ENCODE results near the gene ZFP36. TPM values are rescaled to one million over a fixed set of nuclear protein-coding genes. Genes with fewer than 3 reads are reported as not detected.
A peak's percentile ranks its signal among the peaks of the same experiment; 100 is the strongest.

Gene ZFP36
- total RNA-seq, 1 donor from 2014 or later: 111 TPM

- Mint-ChIP-seq H3K27me3 (ENCODE audit: low read depth) (no peaks in the 10 kb centered on the region), H3K4me3 (no peak overlapping the region), H3K9me3 (no peaks in the 10 kb centered on the region), H3K27ac (peak overlapping the region; percentile 1), H3K36me3 (peaks cover 20% of the 10 kb centered on the region), H3K4me1 (peaks cover 12% of the 10 kb centered on the region)
- DNase-seq (ENCODE audit: low spot score in 2 of 2, unreplicated experiment in 2 of 2): no peak
- no peak for TF ChIP-seq CTCF (IDR thresholded peaks at IDR 0.05; ENCODE audit: unreplicated experiment)
Observed at GRCh38 chr19:39425744-39426143, 19.1 kb downstream of the ZFP36 start.

- no peaks in the 10 kb centered on the region for H3K9me3 Mint-ChIP-seq
- H3K27ac Mint-ChIP-seq: peak overlapping the region; percentile 1
- no peaks in the 10 kb centered on the region for H3K27me3 Mint-ChIP-seq (ENCODE audit: low read depth)
- peaks cover 20% of the 10 kb centered on the region for H3K36me3 Mint-ChIP-seq
- H3K4me1 Mint-ChIP-seq: peaks cover 12% of the 10 kb centered on the region
- no peak overlapping the region for H3K4me3 Mint-ChIP-seq
- no peak for DNase-seq (ENCODE audit: low spot score in 2 of 2, unreplicated experiment in 2 of 2)
- no peak for TF ChIP-seq CTCF (IDR thresholded peaks at IDR 0.05; ENCODE audit: unreplicated experiment)
Observed at GRCh38 chr19:39426170-39426569, 19.5 kb downstream of the ZFP36 start.

- Mint-ChIP-seq H3K4me1 (peaks cover 12% of the 10 kb centered on the region), H3K36me3 (peaks cover 22% of the 10 kb centered on the region), H3K9me3 (no peaks in the 10 kb centered on the region), H3K27ac (peak overlapping the region; percentile 99), H3K4me3 (no peak overlapping the region), H3K27me3 (ENCODE audit: low read depth) (no peaks in the 10 kb centered on the region)
- DNase-seq (ENCODE audit: low spot score in 2 of 2, unreplicated experiment in 2 of 2): no peak
- TF ChIP-seq CTCF (IDR thresholded peaks at IDR 0.05; ENCODE audit: unreplicated experiment): no peak
Observed at GRCh38 chr19:39427707-39428106, 21.1 kb downstream of the ZFP36 start.

- peak overlapping the region; percentile 40 for H3K4me3 Mint-ChIP-seq
Observed at GRCh38 chr19:39428283-39429112, 21.9 kb downstream of the ZFP36 start.

More at GRCh38 chr19:39428283-39429112, 21.9 kb downstream of the ZFP36 start:
- no peaks in the 10 kb centered on the region for H3K9me3 Mint-ChIP-seq
- H3K4me1 Mint-ChIP-seq: peaks cover 12% of the 10 kb centered on the region
- H3K36me3 Mint-ChIP-seq: peaks cover 27% of the 10 kb centered on the region
- TF ChIP-seq CTCF (IDR thresholded peaks at IDR 0.05; ENCODE audit: unreplicated experiment): no peak
- DNase-seq (ENCODE audit: low spot score in 2 of 2, unreplicated experiment in 2 of 2): peak; percentile 42 to 70
- H3K27me3 Mint-ChIP-seq (ENCODE audit: low read depth): no peaks in the 10 kb centered on the region
- peak overlapping the region; percentile 99 for H3K27ac Mint-ChIP-seq
